Osteoblast (primary cell): ENCODE data around the gene BET1L. TPM values are rescaled to one million over a fixed set of nuclear protein-coding genes. Genes with fewer than 3 reads are reported as not detected.

ENCODE experiments used
- DNase-seq: peaks from one replicate; pipeline ENCODE4 v3.0.0; 2011; ENCODE audit warnings: low spot score, mixed read lengths; ENCODE audit not compliant: insufficient read length; ENCODE audit errors: missing footprints
- H2AFZ ChIP-seq: 2 replicates; pipeline ENCODE4 v1.6.0; 2011; ENCODE audit warnings: mild to moderate bottlenecking, low read length
- H3K27ac ChIP-seq: 2 replicates; pipeline ENCODE4 v1.5.1; 2011; ENCODE audit warnings: mild to moderate bottlenecking, low read depth, low read length, moderate library complexity
- H3K27me3 ChIP-seq: 2 replicates; pipeline ENCODE4 v1.6.0; 2012; ENCODE audit warnings: mild to moderate bottlenecking, control low read depth, inconsistent platforms, low read length, moderate library complexity; ENCODE audit not compliant: insufficient read depth
- H3K36me3 ChIP-seq: 2 replicates; pipeline ENCODE4 v1.5.1; 2011; ENCODE audit warnings: mild to moderate bottlenecking, low read length, control low read depth, moderate library complexity; ENCODE audit not compliant: insufficient read depth
- H3K4me1 ChIP-seq: 2 replicates; pipeline ENCODE4 v1.5.1; 2011; ENCODE audit warnings: mild to moderate bottlenecking, low read length, control low read depth, moderate library complexity; ENCODE audit not compliant: insufficient read depth
- H3K4me2 ChIP-seq: 2 replicates; pipeline ENCODE4 v1.6.0; 2011; ENCODE audit warnings: mild to moderate bottlenecking, low read length; ENCODE audit not compliant: insufficient read depth
- H3K4me3 ChIP-seq: fragments of 200-600 bp; sonication (generic); 3 replicates; pipeline ENCODE4 v1.5.1; 2012; ENCODE audit warnings: mild to moderate bottlenecking, low read length, inconsistent platforms; ENCODE audit not compliant: insufficient read depth
- H3K79me2 ChIP-seq: 2 replicates; pipeline ENCODE4 v1.6.0; 2012; ENCODE audit warnings: mild to moderate bottlenecking, low read length, control low read depth, inconsistent platforms; ENCODE audit not compliant: insufficient read depth
- H3K9me3 ChIP-seq: 2 replicates; pipeline ENCODE4 v1.5.1; 2011; ENCODE audit warnings: low read depth, low read length, control low read depth
- H4K20me1 ChIP-seq: 2 replicates; pipeline ENCODE4 v1.6.0; 2012; ENCODE audit warnings: mild to moderate bottlenecking, low read length, control low read depth; ENCODE audit not compliant: insufficient read depth
- total RNA-seq: library from RNA; depleted of rRNA; stranded (reverse); fragments of >200 nt; gene quantifications from 2 replicates; pipeline ENCODE4 v1.2.3, GENCODE V29; 2012
- TF ChIP-seq, protein P1 (sequence below): IDR thresholded peaks from 2 replicates; pipeline ENCODE4 v1.5.1; 2011; ENCODE audit warnings: mild to moderate bottlenecking, low read depth, low read length, moderate library complexity; ENCODE audit errors: extremely low read depth

The BET1L gene
- total RNA-seq, 1 donor, result 24.6 TPM

GRCh38 chr11:203056-203944, 3.9 kb downstream of the BET1L start:
- Histone ChIP-seq H3K79me2 (peaks cover 52% of the 10 kb centered on the region), H3K9me3 (no peaks in the 10 kb centered on the region)

GRCh38 chr11:202490-202889, 4.7 kb downstream of the BET1L start:
- no peak overlapping the region for H3K4me2 ChIP-seq
- DNase-seq, result peak; percentile 6
- no peaks in the 10 kb centered on the region for H3K9me3 ChIP-seq
- H3K4me1 ChIP-seq, result peaks cover 12% of the 10 kb centered on the region
- TF ChIP-seq, protein P1, sequence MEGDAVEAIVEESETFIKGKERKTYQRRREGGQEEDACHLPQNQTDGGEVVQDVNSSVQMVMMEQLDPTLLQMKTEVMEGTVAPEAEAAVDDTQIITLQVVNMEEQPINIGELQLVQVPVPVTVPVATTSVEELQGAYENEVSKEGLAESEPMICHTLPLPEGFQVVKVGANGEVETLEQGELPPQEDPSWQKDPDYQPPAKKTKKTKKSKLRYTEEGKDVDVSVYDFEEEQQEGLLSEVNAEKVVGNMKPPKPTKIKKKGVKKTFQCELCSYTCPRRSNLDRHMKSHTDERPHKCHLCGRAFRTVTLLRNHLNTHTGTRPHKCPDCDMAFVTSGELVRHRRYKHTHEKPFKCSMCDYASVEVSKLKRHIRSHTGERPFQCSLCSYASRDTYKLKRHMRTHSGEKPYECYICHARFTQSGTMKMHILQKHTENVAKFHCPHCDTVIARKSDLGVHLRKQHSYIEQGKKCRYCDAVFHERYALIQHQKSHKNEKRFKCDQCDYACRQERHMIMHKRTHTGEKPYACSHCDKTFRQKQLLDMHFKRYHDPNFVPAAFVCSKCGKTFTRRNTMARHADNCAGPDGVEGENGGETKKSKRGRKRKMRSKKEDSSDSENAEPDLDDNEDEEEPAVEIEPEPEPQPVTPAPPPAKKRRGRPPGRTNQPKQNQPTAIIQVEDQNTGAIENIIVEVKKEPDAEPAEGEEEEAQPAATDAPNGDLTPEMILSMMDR, result no peak
- peaks cover 54% of the 10 kb centered on the region for H4K20me1 ChIP-seq
- peaks cover 48% of the 10 kb centered on the region for H3K79me2 ChIP-seq
- no peaks in the 10 kb centered on the region for H3K27me3 ChIP-seq
- H3K27ac ChIP-seq, result no peak overlapping the region
- H3K36me3 ChIP-seq, result peaks cover 38% of the 10 kb centered on the region
- no peak overlapping the region for H3K4me3 ChIP-seq
- no peak overlapping the region for H2AFZ ChIP-seq

More at GRCh38 chr11:203056-203944, 3.9 kb downstream of the BET1L start:
- Histone ChIP-seq H3K27ac (no peak overlapping the region), H3K4me1 (peaks cover 12% of the 10 kb centered on the region), H4K20me1 (peaks cover 52% of the 10 kb centered on the region), H3K4me3 (no peak overlapping the region), H2AFZ (no peak overlapping the region), H3K36me3 (peaks cover 38% of the 10 kb centered on the region), H3K4me2 (no peak overlapping the region), H3K27me3 (no peaks in the 10 kb centered on the region)
- peak; percentile 85 for DNase-seq
- TF ChIP-seq, protein P1, result no peak

- Histone ChIP-seq H3K27ac (no peak overlapping the region), H3K36me3 (peaks cover 38% of the 10 kb centered on the region), H3K4me3 (no peak overlapping the region), H3K4me2 (no peak overlapping the region), H3K9me3 (no peaks in the 10 kb centered on the region), H2AFZ (no peak overlapping the region), H3K79me2 (peaks cover 46% of the 10 kb centered on the region), H3K27me3 (no peaks in the 10 kb centered on the region), H3K4me1 (peaks cover 12% of the 10 kb centered on the region), H4K20me1 (peaks cover 55% of the 10 kb centered on the region)
- DNase-seq, result no peak
- TF ChIP-seq, protein P1, result no peak
Observed at GRCh38 chr11:201966-202365, 5.2 kb downstream of the BET1L start.

- Histone ChIP-seq H3K9me3 (no peaks in the 10 kb centered on the region), H4K20me1 (peaks cover 41% of the 10 kb centered on the region), H3K27ac (no peak overlapping the region), H3K27me3 (no peaks in the 10 kb centered on the region), H3K4me1 (peaks cover 1% of the 10 kb centered on the region), H3K79me2 (peaks cover 30% of the 10 kb centered on the region), H3K36me3 (peaks cover 33% of the 10 kb centered on the region), H2AFZ (no peak overlapping the region), H3K4me3 (no peak overlapping the region), H3K4me2 (no peak overlapping the region)
- TF ChIP-seq, protein P1, result no peak
- peak; percentile 62 for DNase-seq
Observed at GRCh38 chr11:200224-201003, 6.8 kb downstream of the BET1L start.
